Measurements from ENCODE around the gene SCUBE1.

SCUBE1 gene

DNA sequence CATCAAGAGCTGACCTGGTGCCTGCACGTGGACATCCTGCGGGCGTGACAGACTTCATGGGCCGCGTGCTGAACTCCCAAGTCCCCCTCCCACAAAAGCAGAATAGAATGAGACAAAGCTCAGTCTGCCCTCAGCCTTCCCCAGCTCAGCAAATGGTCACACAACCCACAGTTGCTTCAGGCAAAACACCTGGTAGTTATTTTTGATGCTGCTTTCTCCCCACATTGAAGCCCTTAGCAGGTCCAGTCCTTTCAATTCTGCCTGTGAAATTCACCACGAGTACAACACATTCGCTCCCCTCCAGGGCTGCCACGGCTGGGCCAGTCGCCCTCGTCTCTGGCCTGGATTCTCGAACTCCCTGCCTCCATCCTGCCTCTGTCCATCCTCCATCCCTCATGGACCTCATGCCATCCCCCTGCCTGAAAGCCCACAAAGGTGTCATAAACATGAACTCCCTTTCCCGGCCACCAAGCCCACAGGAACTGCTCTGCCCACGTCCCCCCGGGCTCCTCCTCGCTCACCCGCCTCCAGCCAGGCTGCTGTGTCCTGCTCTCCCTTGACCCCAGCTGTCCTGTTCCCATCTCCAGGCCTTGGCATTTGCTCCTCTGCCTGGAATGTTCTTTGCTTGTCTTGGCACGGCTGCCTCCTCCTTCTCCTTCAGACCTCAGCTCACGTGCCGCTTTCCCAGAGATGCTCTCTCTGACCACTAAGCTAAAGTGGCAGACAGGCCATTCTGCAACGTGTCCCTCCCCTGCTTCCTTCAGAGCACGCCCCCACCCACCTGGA lies 42.1 kb downstream of the SCUBE1 start:
- DNase-seq (ENCODE audit: low read depth, low spot score) = no peak
- no peak overlapping the region for H3K4me3 ChIP-seq (ENCODE audit: low read depth, low read length)
- TF ChIP-seq, protein P1, sequence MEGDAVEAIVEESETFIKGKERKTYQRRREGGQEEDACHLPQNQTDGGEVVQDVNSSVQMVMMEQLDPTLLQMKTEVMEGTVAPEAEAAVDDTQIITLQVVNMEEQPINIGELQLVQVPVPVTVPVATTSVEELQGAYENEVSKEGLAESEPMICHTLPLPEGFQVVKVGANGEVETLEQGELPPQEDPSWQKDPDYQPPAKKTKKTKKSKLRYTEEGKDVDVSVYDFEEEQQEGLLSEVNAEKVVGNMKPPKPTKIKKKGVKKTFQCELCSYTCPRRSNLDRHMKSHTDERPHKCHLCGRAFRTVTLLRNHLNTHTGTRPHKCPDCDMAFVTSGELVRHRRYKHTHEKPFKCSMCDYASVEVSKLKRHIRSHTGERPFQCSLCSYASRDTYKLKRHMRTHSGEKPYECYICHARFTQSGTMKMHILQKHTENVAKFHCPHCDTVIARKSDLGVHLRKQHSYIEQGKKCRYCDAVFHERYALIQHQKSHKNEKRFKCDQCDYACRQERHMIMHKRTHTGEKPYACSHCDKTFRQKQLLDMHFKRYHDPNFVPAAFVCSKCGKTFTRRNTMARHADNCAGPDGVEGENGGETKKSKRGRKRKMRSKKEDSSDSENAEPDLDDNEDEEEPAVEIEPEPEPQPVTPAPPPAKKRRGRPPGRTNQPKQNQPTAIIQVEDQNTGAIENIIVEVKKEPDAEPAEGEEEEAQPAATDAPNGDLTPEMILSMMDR (IDR thresholded peaks at IDR 0.05; ENCODE audit: low read depth, low read length) = no peak
- in situ Hi-C loops (cut with HindIII; ENCODE audit: low sequenced_read_pairs) = no loop called here

DNA sequence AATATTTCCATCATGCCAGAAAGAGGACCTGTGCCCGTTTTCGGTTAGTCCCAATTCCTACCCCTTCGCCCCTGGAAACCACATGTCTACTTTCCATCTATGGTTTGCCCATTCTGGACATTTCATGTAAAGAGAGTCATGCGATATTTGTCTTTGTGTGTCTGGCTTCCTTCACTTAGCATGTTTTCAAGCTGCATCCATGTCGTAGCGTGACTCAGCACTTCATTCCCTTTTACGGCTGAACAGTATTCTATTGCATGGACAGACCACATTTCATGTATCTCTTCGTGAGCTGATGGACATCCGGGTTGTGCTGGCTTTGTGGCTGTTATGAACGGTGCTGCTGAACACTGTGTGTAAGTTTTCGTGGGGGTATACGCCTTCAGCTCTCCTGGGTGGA lies 43.4 kb downstream of the SCUBE1 start:
- no peak overlapping the region for H3K4me3 ChIP-seq (ENCODE audit: low read depth, low read length)
- in situ Hi-C loops (cut with HindIII; ENCODE audit: low sequenced_read_pairs) = no loop called here
- DNase-seq (ENCODE audit: low read depth, low spot score) = no peak
- TF ChIP-seq, protein P1 (IDR thresholded peaks at IDR 0.05; ENCODE audit: low read depth, low read length) = no peak

DNA sequence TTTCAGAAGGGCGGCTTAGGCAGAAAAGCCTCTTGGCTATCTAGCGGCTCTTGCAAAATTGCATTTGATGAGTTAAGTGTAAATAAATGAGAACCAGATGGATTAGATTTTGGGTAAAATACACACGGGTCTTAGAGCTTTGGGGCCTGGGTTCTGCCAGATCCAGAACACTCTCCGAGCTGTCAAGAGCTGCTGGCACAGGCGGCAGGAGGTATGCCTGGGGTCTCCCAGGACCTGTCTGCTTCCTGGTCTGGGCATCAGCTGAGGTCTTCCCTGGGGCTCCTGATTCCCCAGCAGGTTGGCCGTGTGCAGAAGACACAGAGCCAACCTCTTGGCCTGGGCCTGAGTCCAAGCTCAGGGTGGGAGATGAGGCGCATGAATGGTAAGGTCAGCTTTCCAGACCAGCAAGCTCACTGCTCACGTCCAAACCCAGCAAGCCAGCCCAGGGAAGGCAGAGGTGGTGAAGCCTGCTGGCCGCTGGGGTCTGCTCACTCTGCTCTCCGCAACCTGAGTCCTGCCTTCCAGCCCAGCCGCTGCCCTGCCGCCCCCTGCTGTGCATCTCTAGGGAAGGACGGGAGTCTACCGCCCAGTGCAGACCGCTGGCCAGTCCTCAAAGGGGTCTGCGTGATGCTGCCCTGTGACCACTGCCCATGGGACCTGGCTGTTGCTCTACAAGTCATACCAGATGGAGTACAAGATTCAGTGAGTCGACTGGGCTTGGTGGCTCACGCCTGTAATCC lies 44.9 kb downstream of the SCUBE1 start:
- H3K4me3 ChIP-seq (ENCODE audit: low read depth, low read length) = no peak overlapping the region
- in situ Hi-C loops (cut with HindIII; ENCODE audit: low sequenced_read_pairs) = no loop called here
- TF ChIP-seq, protein P1 (IDR thresholded peaks at IDR 0.05; ENCODE audit: low read depth, low read length) = no peak
- DNase-seq (ENCODE audit: low read depth, low spot score) = no peak

DNA sequence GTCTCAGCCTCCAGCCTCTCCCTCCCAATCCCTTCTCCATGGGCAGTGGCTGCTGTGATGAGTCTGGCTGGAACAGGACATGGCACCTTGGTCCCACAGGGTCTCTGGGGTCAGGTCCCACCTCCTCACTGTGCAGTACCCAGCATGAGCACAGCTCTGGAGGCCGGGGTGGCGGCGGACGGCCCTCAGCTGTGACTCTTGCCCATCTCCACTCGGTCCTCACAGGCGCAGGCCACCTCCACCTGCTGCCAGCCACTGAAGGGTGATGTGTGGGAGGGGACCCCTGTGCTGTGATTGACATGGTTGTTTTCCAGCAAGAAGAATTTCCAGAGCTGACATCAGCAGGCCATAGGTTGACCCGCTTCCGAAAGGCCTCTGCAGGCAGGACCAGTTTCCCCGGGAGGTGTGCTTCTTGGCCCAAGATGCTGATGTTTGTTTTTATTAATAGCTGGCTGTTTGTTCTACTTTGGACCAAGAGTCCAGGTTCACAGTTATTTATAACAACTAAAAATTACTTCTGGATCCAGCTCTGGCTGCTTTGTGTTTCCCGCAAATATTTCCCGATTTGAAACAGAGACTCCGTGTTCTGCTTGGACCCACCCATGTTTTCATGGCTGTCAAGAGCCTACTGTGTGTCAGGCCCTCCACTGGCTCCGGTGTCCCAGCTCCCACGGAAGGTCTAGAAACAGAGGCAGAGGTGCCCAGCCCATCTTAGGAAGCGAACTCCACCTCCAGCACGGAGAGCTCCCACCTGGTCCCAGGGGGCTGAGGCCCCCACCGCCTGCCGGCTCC lies 45.7 kb downstream of the SCUBE1 start:
- TF ChIP-seq, protein P1 (IDR thresholded peaks at IDR 0.05; ENCODE audit: low read depth, low read length) = no peak
- no peak for DNase-seq (ENCODE audit: low read depth, low spot score)
- in situ Hi-C loops (cut with HindIII; ENCODE audit: low sequenced_read_pairs) = no loop called here
- H3K4me3 ChIP-seq (ENCODE audit: low read depth, low read length) = no peak overlapping the region

DNA sequence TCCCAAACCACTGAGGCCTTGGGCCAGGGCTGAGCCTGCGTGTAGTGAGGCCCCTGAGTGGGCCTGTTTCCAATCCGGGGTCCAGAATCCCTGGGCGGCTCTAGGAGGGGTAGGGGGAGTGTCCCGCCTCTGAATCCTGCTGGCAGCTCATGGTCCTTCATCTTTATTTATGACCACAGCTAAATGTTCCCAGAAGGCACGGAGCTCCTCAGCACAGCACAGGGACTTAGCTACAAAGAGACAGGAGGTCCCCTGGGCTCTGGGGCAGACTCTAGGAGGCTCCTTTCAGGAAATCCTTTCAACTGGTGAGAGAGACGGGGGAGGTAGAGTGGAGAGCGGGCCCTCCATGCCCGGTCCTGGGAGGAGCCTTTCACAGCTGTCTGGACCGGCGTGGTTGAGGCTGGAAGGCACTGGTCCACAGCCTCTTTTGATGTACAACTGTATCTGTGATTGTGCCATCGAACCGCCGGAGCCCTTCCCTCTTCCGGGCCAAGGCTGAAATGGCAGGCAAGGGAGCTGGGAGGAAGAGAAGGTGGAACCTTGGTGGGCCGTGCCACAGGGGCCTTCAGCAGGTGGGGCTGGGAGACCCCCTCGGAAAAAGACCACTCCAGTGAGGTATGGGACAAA lies 46.8 kb downstream of the SCUBE1 start:
- no peak overlapping the region for H3K4me3 ChIP-seq (ENCODE audit: low read depth, low read length)
- DNase-seq (ENCODE audit: low read depth, low spot score) = no peak
- in situ Hi-C loops (cut with HindIII; ENCODE audit: low sequenced_read_pairs) = no loop called here
- TF ChIP-seq, protein P1 (IDR thresholded peaks at IDR 0.05; ENCODE audit: low read depth, low read length) = no peak

DNA sequence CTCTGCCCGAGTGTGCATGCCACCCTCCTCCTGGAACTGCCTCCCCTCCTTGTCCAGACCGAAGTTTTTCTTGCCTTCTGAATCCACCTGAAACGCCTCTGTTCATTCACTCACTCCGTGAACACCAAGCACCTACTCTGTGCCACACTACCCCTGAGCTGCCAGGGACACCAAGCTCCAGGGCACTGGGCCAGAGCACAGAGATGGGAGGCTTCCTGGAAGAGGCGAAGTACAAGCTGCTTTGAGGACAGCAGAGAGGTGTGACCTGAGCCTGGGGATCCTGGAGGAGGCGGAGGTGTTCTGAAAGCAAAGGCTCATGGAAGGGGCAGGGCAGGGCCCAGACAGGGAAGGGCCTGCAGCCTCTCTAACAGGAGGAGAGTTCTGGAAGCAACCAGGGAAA lies 47.5 kb downstream of the SCUBE1 start:
- H3K4me3 ChIP-seq (ENCODE audit: low read depth, low read length) = no peak overlapping the region
- TF ChIP-seq, protein P1 (IDR thresholded peaks at IDR 0.05; ENCODE audit: low read depth, low read length) = no peak
- no peak for DNase-seq (ENCODE audit: low read depth, low spot score)
- in situ Hi-C loops (cut with HindIII; ENCODE audit: low sequenced_read_pairs) = no loop called here
